ENCODE results near the gene ETV1. TPM values are rescaled to one million over a fixed set of nuclear protein-coding genes. Genes with fewer than 3 reads are reported as not detected.

Gene ETV1
- total and polyA plus RNA-seq, 3 donors from 2014 or later: 11.4 to 16.4 (median 13.9) TPM

GRCh38 chr7:13948019-13948801 lies 41.3 kb downstream of the ETV1 start:
- intact Hi-C loops (cut with DNase I; ENCODE audit: low total_unique reads): no loop called here
- Histone ChIP-seq H3K4me3 (no peak overlapping the region), H3K9me3 (no peaks in the 10 kb centered on the region), H3K27ac (no peak overlapping the region), H3K4me1 (no peaks in the 10 kb centered on the region), H3K27me3 (no peaks in the 10 kb centered on the region), H3K36me3 (ENCODE audit: low read depth, missing control alignments) (no peaks in the 10 kb centered on the region)
- no peak for TF ChIP-seq POLR2A (IDR thresholded peaks at IDR 0.05)
- no peak for DNase-seq
- 78 to 82% methylated on average over 9 of the region's 9 CpGs for WGBS, 2 donors

- Histone ChIP-seq H3K9me3 (no peaks in the 10 kb centered on the region), H3K4me3 (no peak overlapping the region), H3K27me3 (no peaks in the 10 kb centered on the region), H3K4me1 (no peaks in the 10 kb centered on the region), H3K36me3 (ENCODE audit: low read depth, missing control alignments) (no peaks in the 10 kb centered on the region), H3K27ac (no peak overlapping the region)
- TF ChIP-seq CTCF (IDR thresholded peaks at IDR 0.05): no peak
- WGBS, 2 donors: 90 to 91% methylated on average over 1 of the region's 1 CpG
- intact Hi-C loops (cut with DNase I; ENCODE audit: low total_unique reads): no loop called here
- no peak for DNase-seq
These were observed 41.9 kb downstream of the ETV1 start for GRCh38 chr7:13947535-13947934.

- no peak overlapping the region for H3K27ac ChIP-seq
- H3K36me3 ChIP-seq (ENCODE audit: low read depth, missing control alignments): no peaks in the 10 kb centered on the region
- DNase-seq: no peak
- H3K4me3 ChIP-seq: no peak overlapping the region
- 36 to 44% methylated on average over 1 of the region's 1 CpG for WGBS, 2 donors
- no peaks in the 10 kb centered on the region for H3K9me3 ChIP-seq
- H3K27me3 ChIP-seq: no peaks in the 10 kb centered on the region
- intact Hi-C loops (cut with DNase I; ENCODE audit: low total_unique reads): no loop called here
- H3K4me1 ChIP-seq: no peaks in the 10 kb centered on the region
- TF ChIP-seq CTCF (IDR thresholded peaks at IDR 0.05) (no peak), POLR2A (IDR thresholded peaks at IDR 0.05) (no peak)
These were observed 43.3 kb downstream of the ETV1 start for GRCh38 chr7:13946181-13946580.

- Histone ChIP-seq H3K27ac (no peak overlapping the region), H3K27me3 (no peaks in the 10 kb centered on the region), H3K9me3 (no peaks in the 10 kb centered on the region), H3K4me3 (no peak overlapping the region), H3K36me3 (ENCODE audit: low read depth, missing control alignments) (no peaks in the 10 kb centered on the region), H3K4me1 (no peaks in the 10 kb centered on the region)
- 52 to 53% methylated on average over 7 of the region's 7 CpGs for WGBS, 2 donors
- DNase-seq: no peak
- intact Hi-C loops (cut with DNase I; ENCODE audit: low total_unique reads): no loop called here
- TF ChIP-seq POLR2A (IDR thresholded peaks at IDR 0.05) (no peak), CTCF (IDR thresholded peaks at IDR 0.05) (no peak)
These were observed 43.8 kb downstream of the ETV1 start for GRCh38 chr7:13945670-13946069.

GRCh38 chr7:13933536-13933935 lies 55.9 kb downstream of the ETV1 start:
- intact Hi-C loops (cut with DNase I; ENCODE audit: low total_unique reads): no loop called here
- DNase-seq: no peak
- Histone ChIP-seq H3K27ac (peak overlapping the region in 1 of 2 donors; percentile 23), H3K9me3 (no peaks in the 10 kb centered on the region), H3K4me3 (no peak overlapping the region), H3K4me1 (no peaks in the 10 kb centered on the region), H3K27me3 (no peaks in the 10 kb centered on the region), H3K36me3 (ENCODE audit: low read depth, missing control alignments) (no peaks in the 10 kb centered on the region)
- 34 to 64% methylated on average over 5 of the region's 5 CpGs for WGBS, 2 donors
- TF ChIP-seq CTCF (IDR thresholded peaks at IDR 0.05): no peak
